Endodermal cell (in vitro differentiated cells): ENCODE data around the gene CNTFR. TPM values are rescaled to one million over a fixed set of nuclear protein-coding genes. Genes with fewer than 3 reads are reported as not detected.

ENCODE experiments used
- DNase-seq: peaks from one replicate; pipeline ENCODE4 v3.0.0-alpha.2; 2017
- H3K27ac ChIP-seq: 2 replicates; pipeline ENCODE4 v1.5.1; 2013; ENCODE audit warnings: mild to moderate bottlenecking, low read depth, low read length, moderate library complexity
- H3K27me3 ChIP-seq: 2 replicates; pipeline ENCODE4 v1.6.1; 2013; ENCODE audit warnings: mild to moderate bottlenecking, low read length, moderate library complexity; ENCODE audit not compliant: insufficient read depth, control insufficient read depth, poor library complexity, severe bottlenecking
- H3K36me3 ChIP-seq: 2 replicates; pipeline ENCODE4 v1.7.0; 2013; ENCODE audit warnings: mild to moderate bottlenecking, low read length, moderate library complexity; ENCODE audit not compliant: control insufficient read depth, insufficient read depth
- H3K4me1 ChIP-seq: one replicate; pipeline ENCODE4 v1.7.0; 2013; ENCODE audit warnings: low read length; ENCODE audit not compliant: control insufficient read depth, insufficient read depth
- H3K4me3 ChIP-seq: 2 replicates; pipeline ENCODE4 v1.5.1; 2013; ENCODE audit warnings: mild to moderate bottlenecking, low read length, moderate library complexity
- H3K9ac ChIP-seq: 2 replicates; pipeline ENCODE4 v1.6.1; 2013; ENCODE audit warnings: mild to moderate bottlenecking, low read length, moderate library complexity; ENCODE audit not compliant: poor library complexity, severe bottlenecking; ENCODE audit errors: extremely low read depth
- H3K9me3 ChIP-seq: 2 replicates; pipeline ENCODE4 v1.6.1; 2013; ENCODE audit warnings: mild to moderate bottlenecking, low read length, moderate library complexity; ENCODE audit not compliant: control insufficient read depth
- H3K27ac Mint-ChIP-seq: 2 replicates; pipeline ENCODE4 v1.8.0; 2020; ENCODE audit warnings: mixed read lengths
- H3K27me3 Mint-ChIP-seq: 2 replicates; pipeline ENCODE4 v1.8.0; 2021; ENCODE audit warnings: mild to moderate bottlenecking, mixed read lengths; ENCODE audit not compliant: insufficient read depth
- H3K36me3 Mint-ChIP-seq: 2 replicates; pipeline ENCODE4 v1.8.0; 2020; ENCODE audit warnings: low read depth, mixed read lengths
- H3K4me1 Mint-ChIP-seq: 2 replicates; pipeline ENCODE4 v1.8.0; 2020; ENCODE audit warnings: mixed read lengths
- H3K4me3 Mint-ChIP-seq: 2 replicates; pipeline ENCODE4 v1.8.0; 2020; ENCODE audit warnings: mild to moderate bottlenecking, moderate library complexity, mixed read lengths
- H3K9me3 Mint-ChIP-seq: 2 replicates; pipeline ENCODE4 v1.8.0; 2020; ENCODE audit warnings: mild to moderate bottlenecking, mixed read lengths
- WGBS, 2 experiments: methylation state at CpG; one replicate each; pipeline versions ENCODE4 v1.1.5 to v1.1.7; 2013; ENCODE audit warnings: missing lambda C conversion rate in 2 of 2, mixed read lengths in 1 of 2; ENCODE audit not compliant: insufficient coverage in 1 of 2, insufficient read length in 1 of 2; 5-methylcytosine and 5-hydroxymethylcytosine counted together
- total RNA-seq, 2 donors: library from RNA; stranded (reverse); fragmentation: NEBNext Ultra II Directional in 1 of 2; extraction: Animal tissue kit (Norgen Biotek cat#: 25700) in 1 of 2; gene quantifications; 2 replicates in 1 of 2; 3 replicates in 1 of 2; pipeline ENCODE4 v1.2.1, GENCODE V29; 2021
- TF ChIP-seq, protein P1 (sequence below): fragments of 200-600 bp; sonication (generic); conservative IDR thresholded peaks from 2 replicates; pipeline ENCODE4 v1.5.0; 2021; ENCODE audit warnings: antibody characterized with exemption, mild to moderate bottlenecking

Gene CNTFR
- total RNA-seq, 2 donors from 2014 or later: 0.53 to 1.6 TPM

DNA sequence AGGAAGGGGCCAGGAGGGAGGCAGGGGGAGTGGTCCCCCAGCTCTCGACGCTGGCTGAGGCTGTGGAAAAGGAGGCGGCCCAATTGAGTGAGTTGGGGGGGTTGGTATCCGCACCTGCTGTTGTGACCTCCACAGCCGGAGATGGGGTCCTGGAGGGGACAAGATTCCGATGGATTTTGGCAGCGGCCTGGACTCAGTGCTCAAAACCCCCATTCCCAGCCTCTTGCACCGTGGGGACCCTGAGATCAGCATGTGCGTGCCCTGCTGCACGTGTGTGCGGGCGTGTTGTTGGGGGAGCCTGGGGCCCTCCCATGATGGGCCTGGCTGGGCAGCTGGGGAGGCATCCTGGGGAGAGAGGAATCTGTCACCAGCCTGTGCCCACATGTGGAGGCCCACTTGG is 15.0 kb downstream of the CNTFR start:
- no peak overlapping the region for H3K27ac Mint-ChIP-seq

GRCh38 chr9:34573599-34574325 is 15.8 kb downstream of the CNTFR start:
- H3K4me1 Mint-ChIP-seq: peaks cover 15% of the 10 kb centered on the region
- Histone ChIP-seq H3K9ac (no peak overlapping the region), H3K27me3 (peaks cover 29% of the 10 kb centered on the region), H3K4me1 (peaks cover 6% of the 10 kb centered on the region), H3K36me3 (no peaks in the 10 kb centered on the region), H3K27ac (no peak overlapping the region), H3K9me3 (no peaks in the 10 kb centered on the region), H3K4me3 (no peak overlapping the region)
- no peak overlapping the region for H3K27ac Mint-ChIP-seq
- DNase-seq: no peak
- whole genome bisulfite sequencing, 2 experiments: 65 to 79% methylated on average over 7 to 16 of the region's 17 CpGs
- H3K27me3 Mint-ChIP-seq: peaks cover 43% of the 10 kb centered on the region
- H3K9me3 Mint-ChIP-seq: no peaks in the 10 kb centered on the region
- TF ChIP-seq, protein P1, sequence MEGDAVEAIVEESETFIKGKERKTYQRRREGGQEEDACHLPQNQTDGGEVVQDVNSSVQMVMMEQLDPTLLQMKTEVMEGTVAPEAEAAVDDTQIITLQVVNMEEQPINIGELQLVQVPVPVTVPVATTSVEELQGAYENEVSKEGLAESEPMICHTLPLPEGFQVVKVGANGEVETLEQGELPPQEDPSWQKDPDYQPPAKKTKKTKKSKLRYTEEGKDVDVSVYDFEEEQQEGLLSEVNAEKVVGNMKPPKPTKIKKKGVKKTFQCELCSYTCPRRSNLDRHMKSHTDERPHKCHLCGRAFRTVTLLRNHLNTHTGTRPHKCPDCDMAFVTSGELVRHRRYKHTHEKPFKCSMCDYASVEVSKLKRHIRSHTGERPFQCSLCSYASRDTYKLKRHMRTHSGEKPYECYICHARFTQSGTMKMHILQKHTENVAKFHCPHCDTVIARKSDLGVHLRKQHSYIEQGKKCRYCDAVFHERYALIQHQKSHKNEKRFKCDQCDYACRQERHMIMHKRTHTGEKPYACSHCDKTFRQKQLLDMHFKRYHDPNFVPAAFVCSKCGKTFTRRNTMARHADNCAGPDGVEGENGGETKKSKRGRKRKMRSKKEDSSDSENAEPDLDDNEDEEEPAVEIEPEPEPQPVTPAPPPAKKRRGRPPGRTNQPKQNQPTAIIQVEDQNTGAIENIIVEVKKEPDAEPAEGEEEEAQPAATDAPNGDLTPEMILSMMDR: no peak
- no peaks in the 10 kb centered on the region for H3K36me3 Mint-ChIP-seq
- H3K4me3 Mint-ChIP-seq: no peak overlapping the region

More for the DNA sequence above, 15.0 kb downstream of the CNTFR start:
- H3K4me3 ChIP-seq: no peak overlapping the region
- no peak overlapping the region for H3K4me3 Mint-ChIP-seq
- H3K9me3 Mint-ChIP-seq: no peaks in the 10 kb centered on the region
- no peak overlapping the region for H3K9ac ChIP-seq
- no peaks in the 10 kb centered on the region for H3K36me3 Mint-ChIP-seq
- H3K27me3 ChIP-seq: peaks cover 37% of the 10 kb centered on the region
- peaks cover 8% of the 10 kb centered on the region for H3K4me1 ChIP-seq
- H3K9me3 ChIP-seq: no peaks in the 10 kb centered on the region
- no peak for DNase-seq
- H3K27ac ChIP-seq: peak overlapping the region; percentile 32
- TF ChIP-seq, protein P1: no peak
- H3K4me1 Mint-ChIP-seq: peaks cover 21% of the 10 kb centered on the region
- peaks cover 51% of the 10 kb centered on the region for H3K27me3 Mint-ChIP-seq
- no peaks in the 10 kb centered on the region for H3K36me3 ChIP-seq
- WGBS, 2 experiments: 87 to 92% methylated on average over 3 to 12 of the region's 12 CpGs

GRCh38 chr9:34572628-34573027 is 16.9 kb downstream of the CNTFR start:
- Mint-ChIP-seq H3K27ac (no peak overlapping the region), H3K27me3 (peaks cover 39% of the 10 kb centered on the region), H3K9me3 (no peaks in the 10 kb centered on the region), H3K4me3 (no peak overlapping the region), H3K4me1 (peaks cover 11% of the 10 kb centered on the region), H3K36me3 (no peaks in the 10 kb centered on the region)
- no peaks in the 10 kb centered on the region for H3K36me3 ChIP-seq
- TF ChIP-seq, protein P1: no peak
- no peaks in the 10 kb centered on the region for H3K9me3 ChIP-seq
- no peaks in the 10 kb centered on the region for H3K4me1 ChIP-seq
- H3K9ac ChIP-seq: no peak overlapping the region
- H3K27ac ChIP-seq: no peak overlapping the region
- WGBS, 2 experiments: 92 to 93% methylated on average over 5 to 6 of the region's 6 CpGs
- peaks cover 21% of the 10 kb centered on the region for H3K27me3 ChIP-seq
- DNase-seq: no peak
- no peak overlapping the region for H3K4me3 ChIP-seq
